ENCODE results near the gene C1QTNF6.

C1QTNF6 gene

GRCh38 chr22:37215890-37216289, 27.8 kb upstream of the C1QTNF6 start:
- Histone ChIP-seq H3K9me3 (ENCODE audit: control extremely low read depth in 1 of 5, control insufficient read depth in 4 of 5, insufficient read depth in 2 of 5, low read depth in 1 of 5, low read length in 4 of 5) (no peaks in the 10 kb centered on the region), H3K36me3 (ENCODE audit: control insufficient read depth in 4 of 4, insufficient read depth in 4 of 4, low read length in 3 of 4) (no peaks in the 10 kb centered on the region), H3K4me1 (ENCODE audit: control extremely low read depth in 1 of 4, control insufficient read depth in 4 of 4, insufficient read depth in 4 of 4, low read length in 3 of 4) (peaks cover 9 to 50% (median 23%) of the 10 kb centered on the region in 4 experiments), H3K27me3 (replicated peaks in 2 of 5; ENCODE audit: control insufficient read depth in 4 of 5, insufficient read depth in 5 of 5, low read length in 4 of 5) (no peaks in the 10 kb centered on the region), H3K27ac (ENCODE audit: insufficient read depth in 1 of 2, low read depth in 1 of 2, low read length in 2 of 2, poor library complexity in 1 of 2, severe bottlenecking in 2 of 2) (no peak overlapping the region), H3K4me3 (ENCODE audit: control insufficient read depth in 1 of 7, extremely low read depth in 1 of 7, insufficient read depth in 4 of 7, low read depth in 2 of 7, low read length in 6 of 7) (no peak overlapping the region)
- no peak for DNase-seq
- CTCF ChIA-PET = interaction anchor here (1.3 to 4.8 kb wide), 5 partner anchors 9 to 190 kb away, joined by 3 to 31 read pairs (median 3); no protein-coding TSS in a partner anchor
- 83% methylated on average over 2 of the region's 9 CpGs for WGBS (ENCODE audit: insufficient coverage)
- POLR2A ChIA-PET = no interaction called here

GRCh38 chr22:37214731-37215030, 26.6 kb upstream of the C1QTNF6 start:
- 98% methylated on average over 13 of the region's 13 CpGs for WGBS (ENCODE audit: insufficient coverage)
- Histone ChIP-seq H3K9me3 (ENCODE audit: control extremely low read depth in 1 of 5, control insufficient read depth in 4 of 5, insufficient read depth in 2 of 5, low read depth in 1 of 5, low read length in 4 of 5) (no peaks in the 10 kb centered on the region), H3K4me1 (ENCODE audit: control extremely low read depth in 1 of 4, control insufficient read depth in 4 of 4, insufficient read depth in 4 of 4, low read length in 3 of 4) (peaks cover under 1 to 41% (median 19%) of the 10 kb centered on the region in 4 experiments), H3K4me3 (ENCODE audit: control insufficient read depth in 1 of 7, extremely low read depth in 1 of 7, insufficient read depth in 4 of 7, low read depth in 2 of 7, low read length in 6 of 7) (no peak overlapping the region), H3K27ac (ENCODE audit: insufficient read depth in 1 of 2, low read depth in 1 of 2, low read length in 2 of 2, poor library complexity in 1 of 2, severe bottlenecking in 2 of 2) (no peak overlapping the region), H3K27me3 (replicated peaks in 2 of 5; ENCODE audit: control insufficient read depth in 4 of 5, insufficient read depth in 5 of 5, low read length in 4 of 5) (no peaks in the 10 kb centered on the region), H3K36me3 (ENCODE audit: control insufficient read depth in 4 of 4, insufficient read depth in 4 of 4, low read length in 3 of 4) (no peaks in the 10 kb centered on the region)
- ChIA-PET CTCF (interaction anchor here (0.8 to 2.1 kb wide), 2 partner anchors 8 to 193 kb away, joined by 3 to 8 read pairs; no protein-coding TSS in a partner anchor), POLR2A (no interaction called here)
- DNase-seq = no peak

GRCh38 chr22:37213941-37214730, 26.1 kb upstream of the C1QTNF6 start:
- no peak overlapping the region for H3K4me3 ChIP-seq (ENCODE audit: control insufficient read depth in 1 of 7, extremely low read depth in 1 of 7, insufficient read depth in 4 of 7, low read depth in 2 of 7, low read length in 6 of 7)
- no peak overlapping the region for H3K27ac ChIP-seq (ENCODE audit: insufficient read depth in 1 of 2, low read depth in 1 of 2, low read length in 2 of 2, poor library complexity in 1 of 2, severe bottlenecking in 2 of 2)
- H3K36me3 ChIP-seq (ENCODE audit: control insufficient read depth in 4 of 4, insufficient read depth in 4 of 4, low read length in 3 of 4) = no peaks in the 10 kb centered on the region
- H3K27me3 ChIP-seq (replicated peaks in 2 of 5; ENCODE audit: control insufficient read depth in 4 of 5, insufficient read depth in 5 of 5, low read length in 4 of 5) = no peaks in the 10 kb centered on the region
- H3K9me3 ChIP-seq (ENCODE audit: control extremely low read depth in 1 of 5, control insufficient read depth in 4 of 5, insufficient read depth in 2 of 5, low read depth in 1 of 5, low read length in 4 of 5) = no peaks in the 10 kb centered on the region
- ChIA-PET CTCF (interaction anchor here (1.0 to 2.1 kb wide), 3 partner anchors 8 to 434 kb away, joined by 3 to 8 read pairs (median 3); no protein-coding TSS in a partner anchor), POLR2A (no interaction called here)
- DNase-seq = no peak
- peaks cover 0 to 35% (median 14%) of the 10 kb centered on the region in 4 experiments for H3K4me1 ChIP-seq (ENCODE audit: control extremely low read depth in 1 of 4, control insufficient read depth in 4 of 4, insufficient read depth in 4 of 4, low read length in 3 of 4)
- WGBS (ENCODE audit: insufficient coverage) = 96% methylated on average over 7 of the region's 13 CpGs

GRCh38 chr22:37213218-37213855, 25.3 kb upstream of the C1QTNF6 start:
- 97% methylated on average over 17 of the region's 18 CpGs for WGBS (ENCODE audit: insufficient coverage)
- CTCF ChIA-PET = interaction anchor here (1.0 to 1.3 kb wide), 2 partner anchors 29 to 433 kb away, joined by 3 read pairs; no protein-coding TSS in a partner anchor
- Histone ChIP-seq H3K27ac (ENCODE audit: insufficient read depth in 1 of 2, low read depth in 1 of 2, low read length in 2 of 2, poor library complexity in 1 of 2, severe bottlenecking in 2 of 2) (no peak overlapping the region), H3K4me1 (ENCODE audit: control extremely low read depth in 1 of 4, control insufficient read depth in 4 of 4, insufficient read depth in 4 of 4, low read length in 3 of 4) (peaks cover 0 to 27% (median 6%) of the 10 kb centered on the region in 4 experiments), H3K4me3 (ENCODE audit: control insufficient read depth in 1 of 7, extremely low read depth in 1 of 7, insufficient read depth in 4 of 7, low read depth in 2 of 7, low read length in 6 of 7) (no peak overlapping the region), H3K9me3 (ENCODE audit: control extremely low read depth in 1 of 5, control insufficient read depth in 4 of 5, insufficient read depth in 2 of 5, low read depth in 1 of 5, low read length in 4 of 5) (no peaks in the 10 kb centered on the region), H3K36me3 (ENCODE audit: control insufficient read depth in 4 of 4, insufficient read depth in 4 of 4, low read length in 3 of 4) (no peaks in the 10 kb centered on the region), H3K27me3 (replicated peaks in 2 of 5; ENCODE audit: control insufficient read depth in 4 of 5, insufficient read depth in 5 of 5, low read length in 4 of 5) (no peaks in the 10 kb centered on the region)
- no peak for DNase-seq
- POLR2A ChIA-PET = no interaction called here

- CTCF ChIA-PET = no interaction called here
- 93% methylated on average over 23 of the region's 23 CpGs for WGBS (ENCODE audit: insufficient coverage)
Measured at GRCh38 chr22:37212174-37212906, 24.3 kb upstream of the C1QTNF6 start, which contains the start of gene SSTR3. TSS of gene SSTR3 (minus strand) at chr22:37212477. CDS start at chr22:37207803, 4,674 bp downstream.

GRCh38 chr22:37211866-37212173, 23.8 kb upstream of the C1QTNF6 start:
- Histone ChIP-seq H3K4me1 (ENCODE audit: control extremely low read depth in 1 of 4, control insufficient read depth in 4 of 4, insufficient read depth in 4 of 4, low read length in 3 of 4) (peaks cover 0 to 20% (median 2%) of the 10 kb centered on the region in 4 experiments), H3K27ac (ENCODE audit: insufficient read depth in 1 of 2, low read depth in 1 of 2, low read length in 2 of 2, poor library complexity in 1 of 2, severe bottlenecking in 2 of 2) (no peak overlapping the region), H3K4me3 (ENCODE audit: control insufficient read depth in 1 of 7, extremely low read depth in 1 of 7, insufficient read depth in 4 of 7, low read depth in 2 of 7, low read length in 6 of 7) (no peak overlapping the region), H3K9me3 (ENCODE audit: control extremely low read depth in 1 of 5, control insufficient read depth in 4 of 5, insufficient read depth in 2 of 5, low read depth in 1 of 5, low read length in 4 of 5) (no peaks in the 10 kb centered on the region), H3K27me3 (replicated peaks in 2 of 5; ENCODE audit: control insufficient read depth in 4 of 5, insufficient read depth in 5 of 5, low read length in 4 of 5) (no peaks in the 10 kb centered on the region), H3K36me3 (ENCODE audit: control insufficient read depth in 4 of 4, insufficient read depth in 4 of 4, low read length in 3 of 4) (no peaks in the 10 kb centered on the region)
- CTCF ChIA-PET = interaction anchor here (1.0 to 2.9 kb wide), 2 partner anchors 48 to 60 kb away, joined by 3 to 9 read pairs; no protein-coding TSS in a partner anchor
- WGBS (ENCODE audit: insufficient coverage) = 100% methylated on average over 2 of the region's 6 CpGs
- POLR2A ChIA-PET = no interaction called here
- DNase-seq = no peak

More at GRCh38 chr22:37212174-37212906, 24.3 kb upstream of the C1QTNF6 start, which contains the start of gene SSTR3:
- H3K27ac ChIP-seq (ENCODE audit: insufficient read depth in 1 of 2, low read depth in 1 of 2, low read length in 2 of 2, poor library complexity in 1 of 2, severe bottlenecking in 2 of 2) = no peak within 1 kb of the TSS
- H3K9me3 ChIP-seq (ENCODE audit: control extremely low read depth in 1 of 5, control insufficient read depth in 4 of 5, insufficient read depth in 2 of 5, low read depth in 1 of 5, low read length in 4 of 5) = no peaks in the 10 kb centered on the region
- POLR2A ChIA-PET = no interaction called here
- H3K4me3 ChIP-seq (ENCODE audit: control insufficient read depth in 1 of 7, extremely low read depth in 1 of 7, insufficient read depth in 4 of 7, low read depth in 2 of 7, low read length in 6 of 7) = no peak within 1 kb of the TSS
- no peaks in the 10 kb centered on the region for H3K27me3 ChIP-seq (replicated peaks in 2 of 5; ENCODE audit: control insufficient read depth in 4 of 5, insufficient read depth in 5 of 5, low read length in 4 of 5)
- no peak for DNase-seq
- peaks cover 0 to 20% (median 2%) of the 10 kb centered on the region in 4 experiments for H3K4me1 ChIP-seq (ENCODE audit: control extremely low read depth in 1 of 4, control insufficient read depth in 4 of 4, insufficient read depth in 4 of 4, low read length in 3 of 4)
- H3K36me3 ChIP-seq (ENCODE audit: control insufficient read depth in 4 of 4, insufficient read depth in 4 of 4, low read length in 3 of 4) = no peaks in the 10 kb centered on the region

Measured in common myeloid progenitor, CD34-positive (primary cell).